NCI-H748 (cell line): ENCODE data around the gene ZYG11B.
"Not testable (repeated sequence)": the region's sequence is repeated elsewhere in the genome, so short reads cannot be mapped to it uniquely, and the experiment has no call there.

Experiments
- DNase-seq: peaks from one replicate; lab custom pipeline; 2025; ENCODE audit not compliant: unreplicated experiment; lab: John Stamatoyannopoulos, UW

The ZYG11B gene

DNA sequence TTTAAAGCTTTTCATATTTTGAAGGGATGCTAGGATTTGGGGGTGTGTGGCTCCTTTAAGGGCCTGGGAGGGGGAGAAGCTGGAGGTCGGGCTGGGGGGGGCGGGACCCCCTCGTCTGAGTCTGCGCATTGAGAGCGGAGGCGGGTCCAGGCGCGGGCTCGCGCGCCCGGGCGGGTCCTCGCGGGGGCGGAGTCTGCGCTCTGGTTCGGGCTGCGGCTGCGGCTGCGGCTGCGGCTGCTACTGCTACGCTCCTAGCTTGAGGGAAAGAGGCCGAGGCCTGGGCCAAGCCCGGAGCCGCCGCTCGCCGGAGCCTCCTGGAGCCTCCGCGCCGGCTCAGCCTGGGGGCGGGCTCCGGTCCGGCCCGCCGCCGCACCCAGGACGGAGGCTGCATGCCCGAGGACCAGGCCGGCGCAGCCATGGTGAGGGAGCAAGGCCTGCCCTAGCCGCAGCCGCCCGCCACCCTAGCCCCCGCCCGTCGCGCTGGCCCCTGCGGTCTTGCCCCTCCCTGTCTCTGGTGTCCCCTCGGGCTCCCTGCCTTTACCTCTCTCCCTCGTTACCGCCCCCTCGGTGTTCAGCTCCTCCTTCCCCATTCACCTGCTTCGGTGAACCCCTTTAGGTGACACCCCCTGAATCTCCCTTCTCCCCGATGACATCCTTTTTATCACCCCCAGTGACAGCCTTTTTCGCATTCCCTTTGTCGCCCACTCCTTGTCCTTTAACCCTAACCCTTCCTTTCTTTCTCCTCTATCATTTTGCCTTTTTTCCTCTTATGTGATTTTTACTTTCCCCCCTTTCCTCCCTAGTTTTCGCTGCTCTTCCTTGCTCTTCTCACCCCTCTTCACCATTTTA is at the start of gene ZYG11B:
TSS of gene ZYG11B (plus strand) at position 189 of the 849 bp plus-strand sequence. CDS start at position 390, 201 bp downstream.
- peak; percentile 91 for DNase-seq

GRCh38 chr1:52677076-52677806 is 49.0 kb upstream of the ZYG11B start:
- no peak for DNase-seq

- DNase-seq = no peak
These were observed 47.2 kb upstream of the ZYG11B start for GRCh38 chr1:52679048-52679447.

- DNase-seq = no peak
These were observed 46.8 kb upstream of the ZYG11B start for GRCh38 chr1:52679498-52679897.

GRCh38 chr1:52680353-52680752 is 45.9 kb upstream of the ZYG11B start:
- DNase-seq = no peak

DNA sequence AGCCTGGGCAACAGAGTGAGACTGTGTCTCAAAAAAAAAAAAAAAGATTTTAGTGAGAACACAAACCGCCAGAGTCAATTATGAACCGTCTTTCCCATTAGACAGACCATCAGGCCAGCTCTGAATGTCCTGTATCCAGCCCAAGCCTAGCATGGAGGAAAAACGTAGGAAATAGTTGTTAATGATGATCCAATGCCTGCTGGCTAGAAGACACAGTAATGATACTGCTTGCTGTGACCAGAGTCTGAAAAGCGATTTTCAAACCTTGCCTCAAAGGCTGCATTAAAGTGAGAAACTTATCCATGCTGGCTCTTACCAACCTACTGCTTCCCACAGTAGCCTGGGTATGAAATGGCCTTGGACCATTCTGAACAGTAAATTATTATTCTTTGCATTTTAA is 45.1 kb upstream of the ZYG11B start:
- DNase-seq = no peak

DNA sequence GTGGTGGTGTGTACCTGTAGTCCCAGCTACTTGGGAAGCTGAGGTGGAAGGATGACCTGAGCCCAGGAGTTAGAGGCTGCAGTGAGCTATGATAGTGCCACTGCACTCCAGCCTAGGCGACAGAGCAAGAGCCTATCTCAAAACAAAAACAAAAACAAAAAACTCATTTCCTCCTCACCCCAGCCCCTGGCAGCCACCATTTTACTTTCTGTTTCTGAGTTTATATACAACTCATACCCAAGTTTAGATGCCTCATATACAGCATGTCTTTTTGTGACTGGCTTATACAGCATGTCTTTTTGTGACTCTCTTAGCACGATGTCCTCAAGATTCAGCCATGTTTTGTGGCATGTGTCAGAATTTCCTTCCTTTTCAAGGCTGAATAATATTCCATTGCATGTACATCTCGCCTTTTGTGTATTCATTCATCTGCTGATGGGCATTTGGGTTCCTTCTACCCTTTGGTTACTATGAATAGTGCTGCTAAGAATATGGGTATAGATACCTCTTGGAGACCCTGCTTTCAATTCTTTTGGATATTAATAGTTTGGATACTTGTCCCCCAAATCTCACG is 42.8 kb upstream of the ZYG11B start:
- no peak for DNase-seq

DNA sequence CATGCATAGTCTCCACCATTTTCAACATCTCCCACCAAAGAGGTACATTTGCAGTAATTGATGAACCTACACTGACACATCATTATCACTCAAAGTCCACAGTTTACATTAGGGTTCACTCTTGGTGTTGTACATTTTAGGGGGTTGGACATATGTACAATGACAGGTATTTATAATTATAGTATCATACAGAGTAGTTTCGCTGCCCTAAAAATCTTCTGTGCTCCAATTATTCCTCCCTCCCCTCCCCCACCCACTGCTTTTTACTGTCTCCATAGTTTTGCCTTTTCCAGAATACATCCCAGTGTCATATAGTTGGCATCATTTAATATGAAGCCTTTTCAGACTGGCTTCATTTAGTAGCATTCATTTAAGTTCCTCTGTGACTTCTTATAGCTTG is 41.7 kb upstream of the ZYG11B start:
- no peak for DNase-seq

DNA sequence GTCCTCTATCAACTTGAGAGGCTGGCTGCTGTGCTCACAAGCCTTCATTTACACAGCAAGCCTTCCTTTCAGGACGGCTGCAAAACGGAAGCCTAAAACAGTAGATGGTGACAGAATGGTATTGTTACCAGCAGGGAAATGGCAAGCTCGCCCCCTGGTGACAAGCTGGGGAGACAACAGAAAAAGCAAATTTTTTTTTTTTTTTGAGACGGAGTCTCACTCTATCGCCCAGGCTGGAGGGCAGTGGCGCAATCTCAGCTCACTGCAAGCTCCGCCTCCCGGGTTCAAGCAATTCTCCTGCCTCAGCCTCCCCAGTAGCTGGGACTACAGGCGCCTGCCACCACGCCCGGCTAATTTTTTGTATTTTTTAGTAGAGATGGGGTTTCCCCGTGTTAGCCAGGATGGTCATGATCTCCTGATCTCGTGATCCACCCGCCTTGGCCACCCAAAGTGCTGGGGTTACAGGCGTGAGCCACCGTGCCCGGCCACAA is 39.9 kb upstream of the ZYG11B start:
- DNase-seq = peak; percentile 74

- DNase-seq = no peak
These were observed 39.4 kb upstream of the ZYG11B start for GRCh38 chr1:52686830-52687229.

DNA sequence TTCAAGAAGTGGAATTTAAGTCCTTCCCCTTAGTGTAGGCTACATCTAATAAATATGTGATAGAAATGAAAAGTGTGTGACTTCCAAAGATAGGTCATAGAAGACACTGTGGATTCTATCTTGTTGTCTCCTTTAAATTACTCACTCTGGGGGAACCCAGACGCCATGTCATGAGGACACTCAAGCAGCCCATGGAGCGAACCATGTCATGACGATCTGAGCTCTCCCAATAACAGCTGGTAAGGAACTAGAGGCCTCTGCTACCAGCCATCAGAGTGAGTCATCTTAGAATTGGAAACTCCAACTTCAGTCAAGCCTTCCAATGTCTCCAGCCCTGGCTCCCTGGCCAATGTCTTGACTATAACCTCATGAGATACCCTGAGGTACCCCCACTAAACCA is 34.4 kb upstream of the ZYG11B start:
- DNase-seq = no peak

- DNase-seq = no peak
These were observed 33.6 kb upstream of the ZYG11B start for GRCh38 chr1:52692697-52693096.

DNA sequence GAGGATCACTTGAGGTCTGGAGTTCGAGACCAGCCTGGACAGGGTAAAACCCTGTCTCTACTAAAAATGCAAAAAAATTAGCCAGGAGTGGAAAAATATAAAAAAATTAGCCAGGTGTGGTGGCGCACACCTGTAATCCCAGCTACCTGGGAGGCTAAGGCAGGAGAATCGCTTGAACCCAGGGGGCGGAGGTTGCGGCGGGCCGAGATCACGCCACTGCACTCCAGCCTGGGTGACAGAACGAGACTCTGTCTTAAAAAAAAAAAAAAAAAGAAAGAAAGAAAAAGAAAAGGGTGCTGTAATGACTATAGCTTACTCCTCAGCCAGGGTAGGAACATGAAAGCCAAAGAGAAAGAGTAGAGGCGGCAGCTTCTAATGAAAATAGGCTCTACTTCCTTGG is 32.9 kb upstream of the ZYG11B start:
- DNase-seq = not testable (repeated sequence)

- DNase-seq = no peak
These were observed 32.4 kb upstream of the ZYG11B start for GRCh38 chr1:52693843-52694242.

- no peak for DNase-seq
These were observed 30.6 kb upstream of the ZYG11B start for GRCh38 chr1:52695627-52696026.

DNA sequence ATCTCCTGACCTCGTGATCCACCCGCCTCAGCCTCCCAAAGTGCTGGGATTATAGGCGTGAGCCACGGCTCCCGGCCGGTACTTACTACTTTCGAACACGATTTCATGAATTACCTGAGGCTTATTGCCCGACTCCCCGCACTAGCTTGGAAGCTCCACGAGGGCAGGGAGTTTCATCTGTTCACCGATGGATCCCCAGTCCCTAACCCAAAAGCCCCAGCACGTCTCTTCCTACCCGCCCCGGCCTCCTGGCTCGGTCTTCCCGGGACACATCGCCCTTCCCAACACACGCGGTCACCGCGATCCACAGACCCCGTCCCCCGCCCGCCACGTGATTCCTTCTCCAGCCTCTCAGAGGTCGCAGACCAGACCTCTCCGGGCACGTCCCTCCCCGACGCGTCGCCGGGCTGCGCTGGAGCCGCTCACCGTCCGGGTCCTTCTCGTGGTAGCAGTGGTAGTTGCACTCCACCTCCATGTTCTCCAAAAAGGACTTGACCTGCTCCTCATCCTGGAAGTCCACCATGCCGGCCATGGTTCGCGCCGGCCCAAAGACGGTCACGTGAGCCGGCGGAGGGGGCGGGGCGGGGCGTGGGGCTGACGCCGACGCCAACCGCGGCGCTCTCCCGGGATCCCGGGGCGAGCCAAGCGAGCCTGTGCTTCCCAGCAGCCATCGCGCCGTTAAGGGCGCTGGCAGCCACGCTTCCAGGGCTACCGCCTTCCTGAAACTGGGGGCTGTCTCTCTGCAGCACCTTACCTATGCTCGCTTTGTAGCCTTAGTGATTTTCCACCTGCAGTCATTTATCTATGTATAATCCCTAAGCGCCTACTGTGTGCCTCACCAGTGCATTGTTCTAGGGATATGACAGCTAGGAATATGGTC is 28.2 kb upstream of the ZYG11B start, which contains the start of gene COA7:
TSS of gene COA7 (minus strand) at position 553 of the 880 bp plus-strand sequence. CDS start at position 532, 21 bp downstream.
- DNase-seq = peak; percentile 92

- peak; percentile 96 for DNase-seq
These were observed 23.1 kb upstream of the ZYG11B start for GRCh38 chr1:52702886-52703787.

DNA sequence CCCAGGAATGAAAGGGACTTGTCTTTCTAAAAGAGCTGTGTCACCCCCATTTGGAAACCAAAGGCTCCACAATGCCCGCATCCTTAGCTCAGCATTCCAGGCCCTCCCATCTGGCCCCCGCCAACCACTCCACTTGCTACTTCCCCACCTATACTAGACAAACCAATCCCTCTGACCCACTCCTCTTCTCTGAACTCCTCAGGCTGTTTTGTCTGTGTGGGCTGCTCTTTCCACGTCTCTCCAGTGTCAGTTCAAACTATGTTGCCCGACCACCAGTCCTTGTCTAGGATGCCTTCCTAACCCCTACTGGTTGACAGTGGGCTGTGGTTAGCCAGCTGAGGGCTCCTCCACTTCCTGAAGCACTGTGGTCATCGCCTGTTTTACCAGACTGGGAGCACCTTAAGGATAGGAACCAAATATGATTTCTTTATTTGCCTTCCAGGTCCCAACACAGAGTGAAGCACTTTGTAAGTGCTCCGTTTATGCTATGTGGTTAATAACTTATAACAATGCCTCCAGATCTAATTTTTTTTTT is 20.1 kb upstream of the ZYG11B start:
- DNase-seq = no peak
